Activated naive CD4-positive, alpha-beta T cell treated with anti-CD3 and anti-CD28 coated beads, Interleukin-2, amount 50 U/mL, for 24 hours (primary cell): Measurements from ENCODE around the gene SH3RF3.
"Not testable (repeated sequence)": the region's sequence is repeated elsewhere in the genome, so short reads cannot be mapped to it uniquely, and the experiment has no call there.

Source experiments
- H3K27ac Mint-ChIP-seq: one replicate; pipeline ENCODE4 v1.8.0; 2021; ENCODE audit warnings: mild to moderate bottlenecking, mixed read lengths
- H3K27me3 Mint-ChIP-seq: one replicate; pipeline ENCODE4 v1.8.0; 2021; ENCODE audit warnings: mixed read lengths
- H3K36me3 Mint-ChIP-seq: one replicate; pipeline ENCODE4 v1.8.0; 2021; ENCODE audit warnings: mixed read lengths
- H3K4me1 Mint-ChIP-seq: one replicate; pipeline ENCODE4 v1.8.0; 2021; ENCODE audit warnings: mixed read lengths
- H3K4me3 Mint-ChIP-seq: one replicate; pipeline ENCODE4 v1.8.0; 2021; ENCODE audit warnings: mild to moderate bottlenecking, mixed read lengths
- H3K9me3 Mint-ChIP-seq: one replicate; pipeline ENCODE4 v1.8.0; 2021; ENCODE audit warnings: mixed read lengths

Gene SH3RF3

DNA sequence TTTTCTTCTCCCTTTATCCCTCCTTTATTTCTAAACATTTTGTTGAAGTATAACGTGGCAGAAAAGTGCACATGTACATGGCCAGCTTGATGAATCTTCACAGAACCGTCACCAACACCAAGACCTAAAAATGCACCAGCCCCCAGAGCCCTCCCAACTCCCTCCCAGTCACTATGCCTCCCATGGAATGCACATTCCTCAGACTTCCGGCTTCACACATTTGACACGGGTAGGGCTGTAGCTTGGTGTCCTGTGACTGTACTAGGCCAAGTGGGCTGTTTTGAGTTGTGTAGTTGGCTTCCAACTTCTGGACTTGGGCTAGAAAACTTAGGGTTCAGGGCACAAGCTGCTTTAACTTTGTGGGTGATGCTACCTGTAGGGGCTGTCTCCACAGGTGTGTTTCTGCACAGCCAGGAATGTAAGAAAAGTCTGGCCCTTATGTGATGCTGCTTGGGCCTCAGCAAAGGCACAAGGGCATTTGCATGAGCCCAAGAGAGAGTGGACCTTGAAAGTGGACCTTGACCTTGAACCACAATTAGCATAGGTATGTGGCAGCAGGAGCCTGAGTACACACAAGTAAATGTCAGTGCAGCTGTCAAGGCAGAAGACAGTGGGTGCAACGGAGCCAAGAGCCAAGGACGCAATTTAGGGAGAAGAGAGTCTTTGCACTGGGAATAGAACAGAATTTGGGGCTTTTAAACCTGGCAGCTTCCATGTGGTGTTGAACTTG is 406.4 kb downstream of the SH3RF3 start:
- Mint-ChIP-seq H3K4me1 (no peaks in the 10 kb centered on the region), H3K27me3 (no peaks in the 10 kb centered on the region), H3K9me3 (no peaks in the 10 kb centered on the region), H3K27ac (no peak overlapping the region), H3K4me3 (no peak overlapping the region), H3K36me3 (no peaks in the 10 kb centered on the region)

DNA sequence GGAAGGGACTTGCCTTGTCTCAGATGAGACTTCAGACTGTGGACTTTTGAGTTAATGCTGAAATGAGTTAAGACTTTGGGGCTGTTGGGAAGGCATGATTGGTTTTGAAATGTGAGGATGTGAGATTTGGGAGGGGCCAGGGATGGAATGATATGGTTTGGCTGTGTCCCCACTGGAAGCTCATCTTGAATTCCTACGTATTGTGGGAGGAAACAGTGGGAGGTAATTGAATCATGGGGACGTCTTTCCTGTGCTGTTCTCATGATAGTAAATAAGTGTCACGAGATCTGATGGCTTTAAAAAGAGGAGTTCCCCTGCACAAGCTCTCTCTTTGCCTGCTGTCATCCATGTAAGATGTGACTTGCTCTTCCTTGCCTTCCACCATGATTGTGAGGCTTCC is 407.6 kb downstream of the SH3RF3 start:
- H3K36me3 Mint-ChIP-seq, H3K27ac Mint-ChIP-seq, H3K9me3 Mint-ChIP-seq, H3K27me3 Mint-ChIP-seq, H3K4me1 Mint-ChIP-seq, H3K4me3 Mint-ChIP-seq: not testable (repeated sequence)

DNA sequence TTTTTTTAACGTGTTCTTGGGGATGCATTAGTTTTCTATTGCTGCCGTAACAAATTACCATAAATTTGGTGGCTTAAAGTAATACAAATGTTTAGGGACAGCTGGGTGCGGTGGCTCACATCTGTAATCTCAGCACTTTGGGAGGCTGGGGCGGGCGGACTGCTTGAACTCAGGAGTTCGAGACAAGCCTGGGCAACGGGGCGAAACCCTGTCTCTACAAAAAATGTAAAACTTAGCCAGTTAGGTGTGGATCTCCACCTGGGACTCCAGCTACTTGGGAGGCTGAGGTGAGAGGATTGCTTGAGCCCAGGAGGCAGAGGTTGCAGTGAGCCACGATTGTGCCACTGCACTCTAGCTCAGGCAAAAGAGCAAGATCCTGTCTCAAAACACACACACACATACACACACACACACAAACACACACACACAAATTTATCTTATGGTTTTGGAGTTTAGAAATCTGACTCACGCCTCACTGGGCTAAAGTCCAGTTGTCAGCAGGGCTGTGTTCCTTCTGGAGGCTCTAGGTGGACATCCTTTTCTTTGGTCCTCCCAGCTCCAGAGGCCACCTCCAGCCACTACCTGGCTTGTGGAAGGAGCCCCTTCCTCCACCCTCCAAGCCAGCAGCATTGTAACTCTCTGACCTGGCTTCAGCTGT is 408.7 kb downstream of the SH3RF3 start:
- no peaks in the 10 kb centered on the region for H3K27me3 Mint-ChIP-seq
- H3K36me3 Mint-ChIP-seq = no peaks in the 10 kb centered on the region
- no peaks in the 10 kb centered on the region for H3K4me1 Mint-ChIP-seq
- H3K9me3 Mint-ChIP-seq = no peaks in the 10 kb centered on the region
- H3K27ac Mint-ChIP-seq = no peak overlapping the region
- no peak overlapping the region for H3K4me3 Mint-ChIP-seq

DNA sequence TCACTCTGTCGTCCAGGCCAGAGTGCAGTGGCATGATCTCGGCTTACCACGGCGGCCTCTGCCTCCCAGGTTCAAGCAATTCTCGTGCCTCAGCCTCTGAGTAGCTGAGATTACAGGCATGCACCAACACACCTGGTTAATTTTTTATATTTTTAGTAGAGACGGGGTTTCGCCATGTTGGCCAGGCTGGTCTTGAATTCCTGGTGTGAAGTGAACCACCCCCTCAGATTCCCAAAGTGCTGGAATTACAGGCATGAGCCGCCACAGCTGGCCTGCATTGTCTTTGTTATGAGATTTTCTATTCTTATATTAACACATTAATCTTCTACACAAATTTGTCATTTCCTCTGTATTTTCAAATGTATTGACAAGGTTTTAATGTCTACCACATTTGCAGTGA is 409.5 kb downstream of the SH3RF3 start:
- H3K36me3 Mint-ChIP-seq = no peaks in the 10 kb centered on the region
- H3K4me1 Mint-ChIP-seq = no peaks in the 10 kb centered on the region
- H3K9me3 Mint-ChIP-seq = no peaks in the 10 kb centered on the region
- H3K4me3 Mint-ChIP-seq = no peak overlapping the region
- H3K27ac Mint-ChIP-seq = no peak overlapping the region
- no peaks in the 10 kb centered on the region for H3K27me3 Mint-ChIP-seq

DNA sequence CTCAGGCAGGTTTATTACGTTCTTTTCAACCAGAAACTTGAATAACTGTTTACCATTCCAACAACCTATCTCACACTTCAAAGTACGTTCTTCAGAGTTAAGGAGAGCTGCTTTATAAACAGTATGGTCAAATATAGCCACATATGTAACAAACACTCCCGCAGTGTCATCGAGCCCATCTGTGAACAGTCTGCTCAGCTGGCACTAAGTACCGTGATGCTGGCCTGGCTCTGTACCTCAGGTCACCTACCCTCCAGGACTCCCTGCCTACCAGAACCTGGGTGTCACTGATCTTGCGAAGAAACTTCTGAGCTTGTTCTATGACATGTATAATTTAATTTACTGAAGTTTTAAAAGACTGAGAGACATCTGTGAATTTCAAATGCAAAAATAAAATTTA is 413.4 kb downstream of the SH3RF3 start:
- no peaks in the 10 kb centered on the region for H3K4me1 Mint-ChIP-seq
- H3K36me3 Mint-ChIP-seq = no peaks in the 10 kb centered on the region
- H3K9me3 Mint-ChIP-seq = no peaks in the 10 kb centered on the region
- no peak overlapping the region for H3K27ac Mint-ChIP-seq
- H3K4me3 Mint-ChIP-seq = no peak overlapping the region
- H3K27me3 Mint-ChIP-seq = no peaks in the 10 kb centered on the region

DNA sequence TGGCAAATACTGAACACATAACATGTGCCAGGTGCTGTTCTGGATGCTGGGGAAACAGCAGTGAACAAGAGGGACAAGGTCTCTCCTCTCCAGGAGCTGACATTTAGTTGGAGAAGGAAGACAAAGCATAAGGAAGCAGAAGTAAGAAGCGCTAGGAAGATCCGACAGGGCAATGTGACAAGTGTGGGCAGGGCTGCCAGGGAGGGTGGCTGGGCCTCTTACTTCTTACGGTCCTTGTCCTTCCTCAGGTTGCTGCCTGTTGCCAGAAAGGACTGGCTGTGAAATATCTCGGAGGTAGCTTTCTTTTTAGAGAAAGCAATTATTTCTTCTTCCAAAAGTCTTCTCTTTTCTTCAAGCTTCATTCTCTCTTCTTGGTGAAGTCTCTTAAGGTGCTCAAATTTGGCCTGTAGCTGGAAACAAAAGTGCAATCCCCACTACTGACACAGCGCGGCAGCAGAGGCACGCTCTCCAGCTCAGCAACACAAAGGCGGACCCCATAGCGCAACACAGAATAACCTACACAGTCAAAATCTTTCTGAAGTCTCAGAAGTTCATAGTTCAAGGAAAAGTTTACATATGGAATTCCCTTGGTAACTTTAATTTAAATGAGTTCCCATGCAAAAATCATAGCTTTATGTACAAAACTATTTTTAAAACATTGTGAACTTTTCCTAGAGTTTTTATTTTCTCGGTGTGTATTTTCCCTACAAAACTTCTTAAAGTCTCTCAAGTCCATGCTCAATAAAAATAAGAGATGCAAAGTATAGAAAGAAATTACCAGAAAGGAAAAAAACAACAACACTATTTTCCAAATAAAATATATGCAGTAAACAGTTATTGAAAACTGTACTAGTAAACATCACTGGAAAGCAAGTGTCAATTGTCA is 417.1 kb downstream of the SH3RF3 start:
- Mint-ChIP-seq H3K36me3 (no peaks in the 10 kb centered on the region), H3K4me3 (no peak overlapping the region), H3K27me3 (no peaks in the 10 kb centered on the region), H3K4me1 (no peaks in the 10 kb centered on the region), H3K27ac (no peak overlapping the region), H3K9me3 (no peaks in the 10 kb centered on the region)

DNA sequence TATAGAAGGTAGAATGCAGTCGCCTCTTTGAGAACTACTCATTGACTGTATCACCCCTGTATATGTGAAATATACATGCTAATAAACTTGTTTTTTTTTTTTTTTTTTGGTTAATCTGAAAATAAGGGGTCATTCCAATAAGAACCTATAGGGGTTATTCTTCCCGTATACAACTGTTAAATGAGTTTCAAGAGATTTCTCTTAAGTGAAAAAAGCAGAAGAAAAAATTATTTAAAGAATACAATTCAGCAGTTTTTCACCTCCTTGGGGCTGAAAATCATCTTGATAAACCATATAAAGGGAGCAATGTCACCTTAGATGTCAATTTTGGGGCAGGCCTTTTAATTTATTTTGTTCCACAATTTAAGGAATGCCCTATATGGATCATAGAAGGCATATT is 418.3 kb downstream of the SH3RF3 start:
- H3K4me3 Mint-ChIP-seq = no peak overlapping the region
- no peaks in the 10 kb centered on the region for H3K9me3 Mint-ChIP-seq
- H3K36me3 Mint-ChIP-seq = no peaks in the 10 kb centered on the region
- no peaks in the 10 kb centered on the region for H3K4me1 Mint-ChIP-seq
- no peak overlapping the region for H3K27ac Mint-ChIP-seq
- no peaks in the 10 kb centered on the region for H3K27me3 Mint-ChIP-seq

DNA sequence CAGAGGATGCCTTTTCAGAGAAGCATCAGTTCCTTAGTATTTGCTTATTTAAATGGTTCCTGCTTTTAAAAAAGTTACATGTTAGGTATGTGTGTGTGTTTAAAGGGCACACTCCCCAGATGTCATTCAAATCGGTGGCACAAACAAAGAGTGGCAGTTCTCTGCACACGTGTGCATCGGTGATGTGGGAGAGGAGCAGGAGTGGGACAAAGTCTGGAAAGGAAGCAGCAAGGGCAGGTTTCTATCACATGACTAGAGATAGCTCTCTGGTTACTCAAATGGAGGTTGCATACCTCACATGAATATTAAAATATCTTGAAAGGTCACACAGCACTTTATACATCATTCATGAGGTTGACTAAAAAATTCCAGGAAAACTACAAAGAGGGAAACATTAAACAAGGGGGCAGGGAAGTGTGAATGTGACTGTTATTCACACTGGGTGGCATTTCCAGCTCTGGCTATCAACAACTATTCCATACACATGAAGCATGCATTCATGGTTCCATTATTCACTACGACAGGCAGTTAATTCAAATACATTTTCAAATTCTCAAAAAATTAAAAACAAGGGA is 420.1 kb downstream of the SH3RF3 start:
- Mint-ChIP-seq H3K27me3 (no peaks in the 10 kb centered on the region), H3K4me1 (no peaks in the 10 kb centered on the region), H3K4me3 (no peak overlapping the region), H3K27ac (no peak overlapping the region), H3K9me3 (no peaks in the 10 kb centered on the region), H3K36me3 (no peaks in the 10 kb centered on the region)
